Panc1 (cell line): ENCODE results near the gene SPATA21.

Source experiments
- TCF7L2 ChIP-seq: IDR thresholded peaks from 2 replicates; pipeline ENCODE4 v1.6.1; 2011; ENCODE audit warnings: mild to moderate bottlenecking, low read depth, low read length, inconsistent platforms
- TF ChIP-seq, protein P1 (sequence below): fragments of 450-650 bp; IDR thresholded peaks from 2 replicates; pipeline ENCODE4 v1.5.1; 2017; ENCODE audit warnings: mild to moderate bottlenecking
- TF ChIP-seq, protein P2 (sequence below), 2 experiments: IDR thresholded peaks; 2 replicates each; pipeline ENCODE4 v1.6.1; 2011 to 2012; ENCODE audit warnings: low read depth in 2 of 2, control low read depth in 1 of 2, low read length in 1 of 2, mild to moderate bottlenecking in 1 of 2, moderate library complexity in 1 of 2; ENCODE audit not compliant: insufficient read depth in 1 of 2

DNA sequence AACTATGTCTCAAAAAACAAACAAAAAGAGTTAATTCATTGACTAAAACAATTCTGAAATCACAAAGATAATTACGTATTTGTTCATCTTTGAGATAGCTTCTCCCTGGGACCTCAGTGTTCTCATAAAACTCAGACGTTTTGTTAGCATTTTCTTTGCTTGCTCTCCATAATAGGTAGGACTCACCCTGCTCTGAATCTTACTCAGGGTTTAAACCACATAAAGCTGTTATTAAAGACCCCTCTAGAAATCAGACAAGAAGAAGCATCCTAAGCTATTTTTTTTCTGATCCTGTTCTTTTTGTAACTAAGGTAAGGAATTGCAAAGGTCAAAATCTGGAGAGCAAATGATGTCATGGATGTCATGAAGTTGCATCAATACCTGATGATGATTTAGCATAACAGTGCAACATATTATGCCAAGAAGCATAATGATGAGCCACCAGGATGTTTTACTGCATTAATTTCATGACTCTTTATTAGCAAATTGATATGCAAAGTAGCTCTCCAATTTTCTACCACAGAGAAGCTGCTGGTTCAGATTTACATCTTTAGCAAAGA lies 87.3 kb downstream of the SPATA21 start:
- TF ChIP-seq, protein P1, sequence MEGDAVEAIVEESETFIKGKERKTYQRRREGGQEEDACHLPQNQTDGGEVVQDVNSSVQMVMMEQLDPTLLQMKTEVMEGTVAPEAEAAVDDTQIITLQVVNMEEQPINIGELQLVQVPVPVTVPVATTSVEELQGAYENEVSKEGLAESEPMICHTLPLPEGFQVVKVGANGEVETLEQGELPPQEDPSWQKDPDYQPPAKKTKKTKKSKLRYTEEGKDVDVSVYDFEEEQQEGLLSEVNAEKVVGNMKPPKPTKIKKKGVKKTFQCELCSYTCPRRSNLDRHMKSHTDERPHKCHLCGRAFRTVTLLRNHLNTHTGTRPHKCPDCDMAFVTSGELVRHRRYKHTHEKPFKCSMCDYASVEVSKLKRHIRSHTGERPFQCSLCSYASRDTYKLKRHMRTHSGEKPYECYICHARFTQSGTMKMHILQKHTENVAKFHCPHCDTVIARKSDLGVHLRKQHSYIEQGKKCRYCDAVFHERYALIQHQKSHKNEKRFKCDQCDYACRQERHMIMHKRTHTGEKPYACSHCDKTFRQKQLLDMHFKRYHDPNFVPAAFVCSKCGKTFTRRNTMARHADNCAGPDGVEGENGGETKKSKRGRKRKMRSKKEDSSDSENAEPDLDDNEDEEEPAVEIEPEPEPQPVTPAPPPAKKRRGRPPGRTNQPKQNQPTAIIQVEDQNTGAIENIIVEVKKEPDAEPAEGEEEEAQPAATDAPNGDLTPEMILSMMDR = no peak
- no peak for TF ChIP-seq TCF7L2
- TF ChIP-seq, protein P2, sequence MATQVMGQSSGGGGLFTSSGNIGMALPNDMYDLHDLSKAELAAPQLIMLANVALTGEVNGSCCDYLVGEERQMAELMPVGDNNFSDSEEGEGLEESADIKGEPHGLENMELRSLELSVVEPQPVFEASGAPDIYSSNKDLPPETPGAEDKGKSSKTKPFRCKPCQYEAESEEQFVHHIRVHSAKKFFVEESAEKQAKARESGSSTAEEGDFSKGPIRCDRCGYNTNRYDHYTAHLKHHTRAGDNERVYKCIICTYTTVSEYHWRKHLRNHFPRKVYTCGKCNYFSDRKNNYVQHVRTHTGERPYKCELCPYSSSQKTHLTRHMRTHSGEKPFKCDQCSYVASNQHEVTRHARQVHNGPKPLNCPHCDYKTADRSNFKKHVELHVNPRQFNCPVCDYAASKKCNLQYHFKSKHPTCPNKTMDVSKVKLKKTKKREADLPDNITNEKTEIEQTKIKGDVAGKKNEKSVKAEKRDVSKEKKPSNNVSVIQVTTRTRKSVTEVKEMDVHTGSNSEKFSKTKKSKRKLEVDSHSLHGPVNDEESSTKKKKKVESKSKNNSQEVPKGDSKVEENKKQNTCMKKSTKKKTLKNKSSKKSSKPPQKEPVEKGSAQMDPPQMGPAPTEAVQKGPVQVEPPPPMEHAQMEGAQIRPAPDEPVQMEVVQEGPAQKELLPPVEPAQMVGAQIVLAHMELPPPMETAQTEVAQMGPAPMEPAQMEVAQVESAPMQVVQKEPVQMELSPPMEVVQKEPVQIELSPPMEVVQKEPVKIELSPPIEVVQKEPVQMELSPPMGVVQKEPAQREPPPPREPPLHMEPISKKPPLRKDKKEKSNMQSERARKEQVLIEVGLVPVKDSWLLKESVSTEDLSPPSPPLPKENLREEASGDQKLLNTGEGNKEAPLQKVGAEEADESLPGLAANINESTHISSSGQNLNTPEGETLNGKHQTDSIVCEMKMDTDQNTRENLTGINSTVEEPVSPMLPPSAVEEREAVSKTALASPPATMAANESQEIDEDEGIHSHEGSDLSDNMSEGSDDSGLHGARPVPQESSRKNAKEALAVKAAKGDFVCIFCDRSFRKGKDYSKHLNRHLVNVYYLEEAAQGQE (IDR thresholded peaks at IDR 0.05; ENCODE audit: insufficient read depth in 1 of 2, low read depth in 2 of 2, low read length in 1 of 2) = no peak
